Left ventricle myocardium superior (tissue), 1 donor: ENCODE data around the gene AFAP1. TPM values are rescaled to one million over a fixed set of nuclear protein-coding genes. Genes with fewer than 3 reads are reported as not detected.

Experiments
- ATAC-seq: fragments of 200-7000 bp; cut with Tn5 transposase; one replicate; pipeline ENCODE4 v1.9.1; 2020; ENCODE audit warnings: mild to moderate bottlenecking, moderate library complexity
- DNase-seq: peaks from one replicate; pipeline ENCODE4 v3.0.0-alpha.2; 2020
- intact Hi-C: fragments of 100-400 bp; cut with micrococcal nuclease; formaldehyde crosslinking; loops from one replicate; pipeline ENCODE4 v1.11.0; 2022
- total RNA-seq: library from RNA; stranded (reverse); fragmentation: NEBNext Ultra II Directional; extraction: Animal tissue kit (Norgen Biotek cat#: 25700); gene quantifications from one replicate; pipeline ENCODE4 v1.2.1, GENCODE V29; 2021
- donor health status: DM: no; HTN: yes; CAD: no; lungs with severe emphysema.

Gene AFAP1
- total RNA-seq, 1 donor from 2014 or later = 7.7 TPM

DNA sequence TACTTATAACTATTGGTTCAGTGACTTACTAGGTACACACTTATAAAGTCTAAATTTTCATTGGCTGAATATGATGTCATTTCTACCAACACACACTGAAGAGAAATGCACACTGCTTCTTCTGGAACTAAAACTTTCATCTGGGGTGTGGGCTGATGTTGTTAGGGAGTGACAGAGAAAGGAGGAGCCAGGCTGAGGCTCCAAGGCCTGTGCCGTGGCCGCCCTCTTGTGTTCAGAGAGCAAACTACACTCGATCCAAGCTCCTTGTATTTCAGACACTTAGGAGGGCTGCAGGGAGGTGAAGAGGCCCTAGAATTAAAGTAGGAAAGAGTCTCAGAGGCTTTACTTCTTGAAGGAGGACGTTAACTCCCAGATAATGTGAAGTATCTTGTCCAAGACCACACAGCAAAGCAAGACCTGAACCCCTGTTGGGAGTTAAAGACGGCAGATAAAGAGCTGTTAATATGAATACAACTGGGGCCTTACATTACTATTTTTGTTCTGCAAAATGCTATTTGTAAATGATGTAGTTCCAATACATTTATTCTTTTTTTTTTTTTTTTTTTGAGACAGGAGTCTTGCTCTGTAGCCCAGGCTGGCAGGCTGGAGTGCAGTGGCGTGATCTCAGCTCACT, 137.5 kb downstream of the AFAP1 start:
- intact Hi-C loops = loop anchor here (5.0 to 10.0 kb wide), 2 partner anchors 40 to 183 kb away; no protein-coding TSS in a partner anchor
- ATAC-seq = peak; percentile 49
- peak; percentile 83 for DNase-seq

DNA sequence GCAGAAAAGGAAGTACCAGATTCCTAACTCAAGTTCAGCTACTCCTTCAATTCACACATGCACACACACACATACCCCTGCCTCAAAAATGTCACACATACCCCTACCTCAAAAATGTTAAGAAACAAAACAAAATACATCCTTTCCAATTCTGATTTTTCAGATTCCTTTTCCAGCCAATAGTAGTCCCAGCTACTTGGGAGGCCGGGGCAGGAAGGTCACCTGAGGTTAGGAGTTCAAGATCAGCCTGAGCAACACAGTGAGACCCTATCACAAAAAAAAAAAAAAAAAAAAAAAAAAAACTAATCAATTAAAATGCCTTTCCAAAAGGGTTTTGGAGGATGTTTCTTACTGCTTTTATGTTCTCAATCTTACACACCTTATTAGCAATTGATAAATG, 138.0 kb downstream of the AFAP1 start:
- ATAC-seq (no peak), DNase-seq (no peak)
- intact Hi-C loops = loop anchor here (5.0 to 10.0 kb wide), 2 partner anchors 39 to 183 kb away; no protein-coding TSS in a partner anchor

DNA sequence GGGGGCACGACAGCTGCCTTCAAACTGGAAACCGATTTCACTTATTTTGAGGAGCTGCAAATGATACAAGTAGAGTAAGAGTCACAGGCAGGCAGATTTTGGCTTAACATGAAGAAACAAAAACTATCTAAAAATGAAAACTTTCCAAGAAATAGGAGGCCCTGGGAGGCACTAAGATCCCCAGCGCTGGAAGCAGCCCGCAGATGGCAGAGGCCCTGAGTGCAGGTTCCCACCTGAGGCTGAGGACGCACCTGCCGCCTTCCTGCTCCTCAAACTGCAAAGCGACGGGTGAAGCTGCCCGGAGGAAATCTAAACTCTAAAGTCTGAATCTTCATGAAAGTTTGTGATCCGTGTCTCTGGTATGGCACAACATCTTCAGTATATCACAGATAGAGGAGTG, 138.7 kb downstream of the AFAP1 start:
- intact Hi-C loops = loop anchor here (5.0 to 10.0 kb wide), 2 partner anchors 39 to 184 kb away; no protein-coding TSS in a partner anchor

DNA sequence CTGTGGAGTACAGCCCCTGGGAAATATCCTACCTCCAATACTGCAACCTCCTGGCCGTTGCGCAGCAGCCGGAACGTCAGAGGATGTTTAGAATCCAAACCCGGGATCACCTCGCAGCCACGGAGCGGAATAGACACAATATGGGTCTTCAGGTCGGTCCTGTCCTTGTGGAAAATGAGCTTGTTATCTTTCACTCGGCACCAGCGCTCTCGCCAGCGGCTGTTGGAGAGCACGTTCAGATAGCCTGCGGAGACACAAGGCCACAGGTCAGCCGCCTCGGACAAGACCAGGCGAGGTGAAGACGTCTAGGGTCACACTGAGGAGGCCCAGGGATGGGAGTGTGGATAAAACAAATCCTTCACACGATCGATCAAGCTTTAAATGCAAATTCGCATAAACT, 139.3 kb downstream of the AFAP1 start:
- ATAC-seq = no peak
- intact Hi-C loops = loop anchor here (5.0 to 10.0 kb wide), 2 partner anchors 38 to 184 kb away; no protein-coding TSS in a partner anchor
- DNase-seq = no peak

More for the DNA sequence above, 138.7 kb downstream of the AFAP1 start:
- no peak for ATAC-seq
- DNase-seq = no peak

DNA sequence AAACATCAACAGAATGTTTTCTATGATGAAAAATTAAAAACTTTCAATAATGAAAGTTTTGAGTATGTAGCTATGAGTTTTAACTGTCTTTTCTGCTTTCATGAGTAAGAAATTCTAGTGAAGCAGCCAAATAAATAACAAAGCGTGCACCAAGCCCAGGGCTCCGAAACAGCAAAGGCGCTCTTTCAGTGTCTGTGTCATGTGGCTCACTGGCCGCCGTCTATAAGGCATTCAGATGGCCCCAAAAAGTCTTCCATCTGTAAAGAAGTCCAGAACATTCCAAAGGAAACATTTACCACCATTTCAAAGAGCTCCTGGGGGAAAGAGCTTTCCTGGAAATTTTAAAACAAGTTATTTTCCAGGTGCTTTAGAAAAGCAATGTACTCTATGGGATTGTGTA, 139.9 kb downstream of the AFAP1 start:
- ATAC-seq (no peak), DNase-seq (no peak)
- intact Hi-C loops = loop anchor here (5.0 to 10.0 kb wide), 2 partner anchors 37 to 185 kb away; no protein-coding TSS in a partner anchor

DNA sequence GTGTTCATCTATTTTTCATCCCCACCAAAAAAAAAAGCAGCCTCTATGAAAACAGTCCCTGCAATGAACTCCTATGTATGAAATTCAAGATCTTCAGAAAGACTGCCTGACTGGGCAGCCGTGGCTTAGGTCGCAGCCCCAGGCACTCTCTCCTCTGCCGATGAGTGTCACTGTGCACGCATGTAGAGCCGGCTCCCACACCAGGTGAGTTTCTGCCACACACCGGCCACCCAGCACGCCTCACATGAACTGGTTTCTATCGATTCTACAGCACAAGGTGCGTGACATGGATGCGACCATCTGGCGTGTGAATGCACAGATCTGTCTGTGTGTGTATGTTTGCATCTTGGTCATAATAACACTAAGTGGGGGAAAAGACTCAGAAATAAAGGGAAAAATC, 140.4 kb downstream of the AFAP1 start:
- DNase-seq = no peak
- intact Hi-C loops = no loop called here
- no peak for ATAC-seq

DNA sequence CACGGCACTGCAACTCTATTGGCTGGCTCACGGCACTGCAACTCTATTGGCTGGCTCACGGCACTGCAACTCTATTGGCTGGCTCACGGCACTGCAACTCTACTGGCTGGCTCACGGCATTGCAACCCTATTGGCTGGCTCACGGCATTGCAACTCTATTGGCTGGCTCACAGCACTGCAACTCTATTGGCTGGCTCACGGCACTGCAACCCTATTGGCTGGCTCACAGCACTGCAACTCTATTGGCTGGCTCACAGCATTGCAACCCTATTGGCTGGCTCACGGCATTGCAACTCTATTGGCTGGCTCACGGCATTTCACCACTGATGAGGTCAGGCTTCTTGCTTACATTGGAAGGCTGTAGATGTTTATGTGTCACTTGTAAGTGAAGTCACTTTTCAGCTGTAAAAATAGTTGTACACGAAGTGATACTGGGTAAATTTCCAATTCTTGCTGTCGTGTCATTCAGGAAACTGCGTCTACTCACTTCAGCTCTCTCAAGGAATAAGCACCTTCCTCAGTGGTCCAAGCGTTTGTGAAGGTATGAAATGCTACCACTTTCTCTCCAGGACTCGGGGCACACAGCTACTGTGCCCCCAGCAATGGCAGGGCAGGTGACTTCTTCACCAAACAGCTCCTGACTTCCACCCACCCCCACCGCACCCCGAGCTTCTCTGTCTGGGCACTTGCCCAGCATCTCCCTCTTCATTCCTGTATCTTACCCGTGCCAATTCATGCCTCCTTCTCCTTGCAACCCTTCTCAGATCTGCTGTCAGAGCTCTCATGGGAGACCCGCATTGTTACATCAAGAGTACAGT, 141.3 kb downstream of the AFAP1 start:
- DNase-seq = no peak
- intact Hi-C loops = no loop called here
- ATAC-seq = no peak

DNA sequence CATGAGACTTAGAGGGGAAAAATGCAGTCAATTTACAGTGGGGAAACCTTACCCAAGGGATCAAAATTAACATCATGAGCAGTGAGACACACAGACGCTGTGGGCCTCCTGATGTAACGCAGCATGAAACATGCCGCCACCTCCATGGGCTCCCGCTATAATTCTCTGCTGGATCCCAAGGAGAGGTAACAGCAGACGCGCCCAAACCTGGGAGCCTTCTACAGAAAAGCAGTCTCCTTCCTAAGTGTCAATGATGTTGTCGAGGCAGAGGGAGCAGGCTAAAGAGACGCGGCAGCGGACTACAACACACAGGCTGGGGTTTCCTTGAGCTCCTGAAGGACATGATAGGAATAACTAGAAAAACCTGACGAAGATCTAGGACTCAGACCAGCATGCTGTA, 142.3 kb downstream of the AFAP1 start:
- ATAC-seq = no peak
- no peak for DNase-seq
- intact Hi-C loops = no loop called here

DNA sequence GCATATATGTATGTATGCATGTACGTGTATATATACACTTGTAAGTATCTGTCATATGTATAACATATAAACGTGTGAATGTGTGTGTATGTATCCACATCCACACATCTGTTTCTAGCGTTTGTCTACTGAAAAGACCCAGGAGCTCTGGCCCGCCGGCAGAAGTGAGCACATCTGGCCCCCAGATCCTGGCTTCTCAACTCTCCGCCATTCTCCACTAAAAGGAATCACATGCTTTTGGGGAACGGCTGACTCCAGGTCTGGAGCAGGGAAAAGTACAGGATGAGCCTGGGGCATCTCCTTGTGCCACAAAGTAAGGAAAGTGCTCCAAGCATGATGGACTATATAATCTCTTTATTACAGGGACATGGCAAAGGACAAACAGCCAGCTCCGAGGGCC, 143.7 kb downstream of the AFAP1 start:
- DNase-seq = no peak
- intact Hi-C loops = no loop called here

DNA sequence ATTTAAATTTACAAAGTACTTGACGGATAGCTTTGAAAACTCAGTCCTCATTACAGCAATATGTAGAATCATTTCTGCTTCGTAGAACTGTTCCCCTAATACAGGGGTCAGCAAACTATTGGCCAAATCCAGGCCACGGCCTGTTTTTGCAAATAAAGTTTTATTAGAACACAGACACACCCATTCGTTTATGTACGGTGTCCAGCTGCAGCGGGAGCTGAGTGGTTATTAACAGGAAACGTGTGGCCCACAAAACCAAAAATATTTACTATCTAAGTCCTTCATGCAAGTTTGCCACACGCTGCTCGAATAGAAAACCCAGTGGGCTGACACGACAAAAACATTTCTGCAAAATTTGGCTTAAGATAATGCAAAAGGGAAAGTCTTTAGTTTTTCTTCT, 146.5 kb downstream of the AFAP1 start:
- no peak for DNase-seq
- intact Hi-C loops = no loop called here
- ATAC-seq = no peak

More for the DNA sequence above, 143.7 kb downstream of the AFAP1 start:
- ATAC-seq = no peak

DNA sequence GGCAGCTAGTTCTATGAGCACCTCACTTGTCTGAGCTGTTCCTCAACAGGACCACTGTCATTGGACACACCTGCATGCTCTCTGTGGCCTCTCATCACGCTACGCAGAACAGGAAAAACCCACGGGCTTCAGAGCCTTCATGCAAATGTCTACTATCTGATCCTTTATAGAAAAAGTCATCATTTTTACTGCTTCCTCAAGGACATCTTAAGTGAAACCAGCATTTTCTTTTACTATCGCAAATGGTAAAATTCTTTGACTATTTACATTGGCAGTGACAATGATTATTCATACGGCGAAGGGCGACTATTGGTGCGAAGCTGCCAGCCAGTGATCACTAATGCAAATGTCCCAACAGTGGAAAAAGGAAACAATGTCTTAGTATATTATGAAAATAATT, 147.0 kb downstream of the AFAP1 start:
- intact Hi-C loops = no loop called here
- ATAC-seq = no peak
- no peak for DNase-seq

DNA sequence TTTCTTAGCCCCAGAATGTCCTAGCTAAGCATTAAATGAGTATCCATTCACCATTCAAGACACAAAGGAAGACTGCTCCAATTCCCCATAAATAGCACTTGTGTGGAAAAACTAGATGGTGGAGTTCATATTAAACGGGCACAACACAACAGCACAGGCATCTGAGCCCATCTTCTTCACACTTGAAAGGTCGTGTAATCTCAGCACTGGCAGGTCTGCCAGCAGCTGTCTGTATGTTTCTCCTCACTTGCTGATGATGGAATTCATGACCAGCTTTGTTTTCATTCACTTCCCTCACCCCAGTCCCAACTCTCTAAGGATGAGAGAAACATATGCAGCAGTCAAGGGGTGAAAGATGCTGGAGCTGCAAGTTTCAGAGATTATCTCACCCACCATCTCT, 148.7 kb downstream of the AFAP1 start:
- no peak for DNase-seq
- no peak for ATAC-seq

DNA sequence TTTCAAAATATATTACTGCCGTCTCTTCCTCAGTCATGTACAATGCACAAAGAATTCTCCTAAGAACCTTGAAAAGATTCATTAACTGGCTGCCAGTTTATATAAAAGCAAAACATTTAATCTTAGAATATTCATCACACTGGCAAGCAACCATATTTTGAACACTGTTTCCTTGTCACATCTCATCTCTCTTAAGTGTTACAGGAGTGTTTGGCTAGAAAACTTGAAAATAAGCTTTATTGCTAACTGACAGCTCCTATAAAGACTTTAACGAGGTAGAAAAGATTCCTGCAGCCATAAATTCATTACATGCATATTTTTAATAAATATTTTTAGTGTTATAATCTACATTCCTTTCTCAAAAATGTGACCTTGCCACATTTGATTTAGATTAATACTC, 149.6 kb downstream of the AFAP1 start:
- intact Hi-C loops = no loop called here
- no peak for DNase-seq
- no peak for ATAC-seq

More for the DNA sequence above, 148.7 kb downstream of the AFAP1 start:
- intact Hi-C loops = no loop called here

DNA sequence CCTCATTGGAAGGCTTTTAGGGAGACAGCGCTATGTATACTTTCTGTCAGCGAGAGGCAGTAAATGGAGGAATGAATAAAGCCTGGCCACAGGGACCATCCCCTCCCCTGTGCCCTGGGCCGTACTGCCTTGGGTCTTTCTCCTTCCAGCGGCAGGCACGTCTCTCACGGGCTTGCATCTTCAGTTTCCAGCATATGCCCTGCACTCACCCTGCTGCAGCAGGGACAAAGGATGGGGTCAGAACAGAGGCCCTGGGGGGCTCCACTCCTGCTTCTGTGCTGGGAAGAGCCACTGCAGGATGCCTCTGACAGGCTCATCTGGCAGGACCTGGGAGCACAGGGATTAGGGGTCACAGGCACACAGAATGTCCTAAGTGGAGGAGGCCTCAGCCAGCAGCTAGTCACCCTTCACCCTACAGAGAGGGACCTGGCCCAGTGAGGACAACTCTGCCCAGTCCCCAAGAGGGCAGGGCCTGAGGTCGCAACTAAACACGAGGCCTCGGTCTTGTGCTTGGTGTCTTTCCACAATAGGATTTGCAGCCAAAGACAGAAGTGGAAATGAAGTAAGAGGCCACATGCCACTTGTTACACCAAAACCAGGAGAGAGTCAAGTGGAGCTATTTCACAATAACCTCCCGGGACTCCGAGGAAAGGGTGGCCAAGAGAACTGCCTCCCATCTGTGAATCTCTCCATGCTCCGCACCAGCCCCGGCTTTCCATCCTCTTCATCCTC, 150.8 kb downstream of the AFAP1 start:
- ATAC-seq (peak; percentile 96), DNase-seq (peak; percentile 60)
- intact Hi-C loops = no loop called here

DNA sequence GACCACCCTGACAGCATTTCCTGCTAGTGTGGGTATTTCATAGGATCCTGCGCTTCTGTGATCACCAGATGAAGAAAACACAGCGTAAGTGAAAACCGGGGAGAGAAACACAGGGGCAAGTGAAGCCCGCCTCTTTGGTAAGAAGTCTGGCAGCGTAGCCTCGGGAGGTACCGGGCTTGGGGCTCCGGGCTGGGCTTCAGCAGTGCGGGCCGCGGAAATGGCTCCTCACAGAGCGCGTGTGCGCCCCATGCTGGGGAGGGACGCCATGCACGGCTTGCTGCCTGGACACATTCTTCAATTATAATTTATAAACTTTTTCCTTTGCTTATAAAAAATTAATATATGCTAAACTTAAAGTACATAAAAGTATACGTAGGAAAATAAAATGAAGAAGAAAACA, 151.5 kb downstream of the AFAP1 start:
- ATAC-seq = no peak
- no peak for DNase-seq
- intact Hi-C loops = no loop called here

DNA sequence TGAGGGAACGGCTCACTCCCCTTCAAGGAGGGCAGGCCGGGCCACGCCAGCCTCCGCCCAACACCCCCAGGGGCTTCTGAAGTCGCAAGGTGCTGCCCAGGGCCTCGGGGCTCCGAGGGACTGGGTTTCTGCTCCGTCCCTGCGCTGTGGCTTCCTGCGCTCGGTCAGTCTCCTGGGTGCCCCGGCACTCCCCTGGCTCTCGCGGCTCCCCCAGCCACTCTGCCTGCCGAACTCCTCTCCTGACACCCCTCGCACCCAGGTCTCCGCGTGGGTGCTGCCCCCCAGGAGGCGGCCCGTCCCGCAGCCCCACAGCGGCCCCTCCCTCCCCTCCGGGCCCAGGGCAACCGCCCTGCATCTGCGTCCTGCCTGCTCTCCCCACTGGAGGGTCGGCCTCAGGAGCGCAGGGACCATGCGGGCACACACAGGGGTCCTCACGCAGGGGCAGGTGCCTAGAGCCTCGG, 151.9 kb downstream of the AFAP1 start:
- DNase-seq (no peak), ATAC-seq (no peak)
- intact Hi-C loops = no loop called here

DNA sequence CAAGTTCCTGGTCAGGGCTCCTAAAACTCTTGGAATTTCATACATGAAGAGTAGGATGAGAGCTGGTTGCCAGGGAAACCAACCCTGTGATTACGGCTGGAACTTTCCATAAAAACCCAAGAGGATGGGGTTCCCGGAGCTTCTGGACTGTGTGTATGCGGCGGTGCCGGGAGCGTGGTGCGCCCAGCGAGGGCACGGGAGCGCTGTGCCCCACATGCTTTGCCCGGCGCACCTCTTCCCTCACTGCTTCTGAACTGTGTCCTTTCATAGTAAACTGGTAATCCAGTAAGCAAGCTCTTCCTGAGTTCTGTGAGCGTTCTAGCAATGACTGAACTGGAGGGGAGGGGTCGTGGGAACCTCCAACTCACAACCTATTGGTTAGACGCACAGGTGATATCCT, 152.6 kb downstream of the AFAP1 start:
- intact Hi-C loops = no loop called here
- ATAC-seq (no peak), DNase-seq (no peak)

DNA sequence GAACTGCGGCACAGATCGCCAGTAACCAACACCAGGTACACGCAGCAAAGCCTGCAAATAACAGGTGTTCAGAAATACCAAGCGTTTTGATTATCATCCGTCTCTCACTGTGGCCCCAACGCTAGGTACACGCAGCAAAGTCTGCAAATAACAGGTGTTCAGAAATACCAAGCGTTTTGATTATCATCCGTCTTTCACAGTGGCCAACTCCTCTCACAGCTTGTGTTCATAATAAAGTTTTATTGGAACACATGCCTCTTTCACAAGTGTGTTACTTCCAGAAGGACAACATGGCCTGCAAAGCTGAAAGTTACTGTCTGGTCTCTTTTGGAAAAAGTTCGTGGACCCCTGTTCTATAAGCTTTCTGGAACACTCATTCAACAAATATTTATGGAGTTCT, 153.1 kb downstream of the AFAP1 start:
- DNase-seq = no peak
- ATAC-seq = no peak
- intact Hi-C loops = no loop called here

DNA sequence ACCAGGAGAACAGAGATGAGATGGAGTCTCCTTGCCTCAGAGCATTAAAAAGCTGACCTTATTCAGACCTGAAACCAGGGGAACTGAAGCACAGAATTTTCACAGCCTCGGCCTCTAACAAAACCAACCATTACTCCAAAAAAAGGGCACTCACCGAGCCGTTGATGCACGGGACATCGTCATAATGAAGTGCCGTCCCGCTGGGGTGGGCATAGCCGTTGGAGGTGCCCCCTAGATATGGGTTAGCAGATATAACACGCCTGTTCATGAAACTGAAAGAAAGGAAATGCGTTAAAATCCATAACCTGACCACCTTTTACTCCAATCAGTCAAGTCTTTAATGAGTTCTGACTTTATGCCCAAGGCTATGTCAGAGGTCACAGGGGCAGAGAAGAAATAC, 153.6 kb downstream of the AFAP1 start:
- DNase-seq (no peak), ATAC-seq (no peak)
- intact Hi-C loops = no loop called here

DNA sequence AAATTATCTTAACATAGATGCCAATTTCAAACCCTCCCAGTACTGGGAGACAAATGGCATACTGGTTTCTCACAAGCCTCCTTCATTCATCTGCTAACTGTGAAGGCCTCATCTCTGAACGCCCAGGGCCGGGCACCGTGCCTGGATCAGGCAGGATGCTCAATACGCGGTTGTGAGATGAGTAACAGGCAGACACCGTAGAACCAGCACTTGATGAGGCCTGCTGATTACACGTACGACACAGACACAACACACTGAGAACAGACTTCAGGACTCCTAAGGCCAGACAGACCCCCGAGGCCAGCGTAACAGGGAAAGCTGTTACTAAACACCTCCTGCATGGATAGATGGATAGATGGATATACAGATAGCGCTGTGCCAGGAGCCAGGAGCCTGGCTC, 154.6 kb downstream of the AFAP1 start:
- DNase-seq = no peak
- intact Hi-C loops = no loop called here
- no peak for ATAC-seq
